ENCODE measurements around the gene JOSD1. TPM values are rescaled to one million over a fixed set of nuclear protein-coding genes. Genes with fewer than 3 reads are reported as not detected.

JOSD1 gene
- total RNA-seq, 2 experiments from 2014 or later: 60.0 to 63.7 TPM

- H3K27ac Mint-ChIP-seq: peak overlapping the region; percentile 22
- H3K36me3 Mint-ChIP-seq (ENCODE audit: low read depth): peaks cover 88% of the 10 kb centered on the region
- peaks cover 67% of the 10 kb centered on the region for H3K4me1 Mint-ChIP-seq (ENCODE audit: low read depth)
- ATAC-seq (no peak), DNase-seq (no peak)
- H3K4me3 Mint-ChIP-seq: no peak overlapping the region
- ChIA-PET POLR2A (interaction anchor here (0.9 to 16.4 kb wide), 3 partner anchors 12 to 22 kb away, joined by 4 to 307 read pairs (median 4); partner anchors contain the start of gene SUN2), CTCF (interaction anchor here (1.5 to 1.6 kb wide), 2 partner anchors 12 to 15 kb away, joined by 4 to 6 read pairs; no protein-coding TSS in a partner anchor)
- H3K27me3 Mint-ChIP-seq (ENCODE audit: low read depth): no peaks in the 10 kb centered on the region
- no peaks in the 10 kb centered on the region for H3K9me3 Mint-ChIP-seq (ENCODE audit: insufficient read depth)
Observed at GRCh38 chr22:38740116-38740723, 39.5 kb upstream of the JOSD1 start.

GRCh38 chr22:38739300-38740055 is 38.7 kb upstream of the JOSD1 start:
- peaks cover 69% of the 10 kb centered on the region for H3K4me1 Mint-ChIP-seq (ENCODE audit: low read depth)
- H3K36me3 Mint-ChIP-seq (ENCODE audit: low read depth): peaks cover 88% of the 10 kb centered on the region
- POLR2A ChIA-PET: interaction anchor here (0.9 to 16.4 kb wide), 2 partner anchors 13 to 17 kb away, joined by 3 to 307 read pairs; partner anchors contain the start of gene SUN2
- no peaks in the 10 kb centered on the region for H3K27me3 Mint-ChIP-seq (ENCODE audit: low read depth)
- CTCF ChIA-PET: interaction anchor here (1.5 to 1.6 kb wide), 2 partner anchors 12 to 14 kb away, joined by 4 to 6 read pairs; no protein-coding TSS in a partner anchor
- H3K9me3 Mint-ChIP-seq (ENCODE audit: insufficient read depth): no peaks in the 10 kb centered on the region
- no peak for DNase-seq
- ATAC-seq: no peak
- H3K4me3 Mint-ChIP-seq: no peak overlapping the region
- peak overlapping the region; percentile 22 for H3K27ac Mint-ChIP-seq

GRCh38 chr22:38738475-38739070 is 37.8 kb upstream of the JOSD1 start:
- ChIA-PET CTCF (no interaction called here), POLR2A (interaction anchor here (0.9 to 16.4 kb wide), 2 partner anchors 14 to 16 kb away, joined by 3 to 307 read pairs; partner anchors contain the start of gene SUN2)
- no peak overlapping the region for H3K4me3 Mint-ChIP-seq
- H3K27me3 Mint-ChIP-seq (ENCODE audit: low read depth): no peaks in the 10 kb centered on the region
- peaks cover 93% of the 10 kb centered on the region for H3K36me3 Mint-ChIP-seq (ENCODE audit: low read depth)
- H3K27ac Mint-ChIP-seq: peak overlapping the region; percentile 55
- DNase-seq (no peak), ATAC-seq (no peak)
- no peaks in the 10 kb centered on the region for H3K9me3 Mint-ChIP-seq (ENCODE audit: insufficient read depth)
- peaks cover 71% of the 10 kb centered on the region for H3K4me1 Mint-ChIP-seq (ENCODE audit: low read depth)

- CTCF ChIA-PET: interaction anchor here (5.4 kb wide), 1 partner anchor 14 kb away, joined by 57 read pairs; no protein-coding TSS in a partner anchor
- Mint-ChIP-seq H3K4me3 (no peak overlapping the region), H3K27ac (peak overlapping the region; percentile 85), H3K36me3 (ENCODE audit: low read depth) (peaks cover 90% of the 10 kb centered on the region), H3K4me1 (ENCODE audit: low read depth) (peaks cover 70% of the 10 kb centered on the region), H3K27me3 (ENCODE audit: low read depth) (no peaks in the 10 kb centered on the region), H3K9me3 (ENCODE audit: insufficient read depth) (no peaks in the 10 kb centered on the region)
- no peak for DNase-seq
- POLR2A ChIA-PET: interaction anchor here (16.4 kb wide), 1 partner anchor 15 kb away, joined by 307 read pairs; the partner anchor contains the start of gene SUN2
- ATAC-seq: no peak
Observed at GRCh38 chr22:38737302-38738060, 36.7 kb upstream of the JOSD1 start.

GRCh38 chr22:38736257-38736570 is 35.5 kb upstream of the JOSD1 start:
- no peaks in the 10 kb centered on the region for H3K27me3 Mint-ChIP-seq (ENCODE audit: low read depth)
- no peaks in the 10 kb centered on the region for H3K9me3 Mint-ChIP-seq (ENCODE audit: insufficient read depth)
- peaks cover 65% of the 10 kb centered on the region for H3K4me1 Mint-ChIP-seq (ENCODE audit: low read depth)
- H3K27ac Mint-ChIP-seq: peak overlapping the region; percentile 85
- ChIA-PET CTCF (interaction anchor here (5.4 kb wide), 1 partner anchor 13 kb away, joined by 57 read pairs; no protein-coding TSS in a partner anchor), POLR2A (interaction anchor here (1.4 to 16.4 kb wide), 5 partner anchors 12 to 38 kb away, joined by 3 to 307 read pairs (median 12); partner anchors contain the start of genes GTPBP1 and SUN2)
- no peak for DNase-seq
- peaks cover 81% of the 10 kb centered on the region for H3K36me3 Mint-ChIP-seq (ENCODE audit: low read depth)
- no peak for ATAC-seq
- no peak overlapping the region for H3K4me3 Mint-ChIP-seq

GRCh38 chr22:38735465-38736256 is 34.9 kb upstream of the JOSD1 start:
- DNase-seq: no peak
- CTCF ChIA-PET: interaction anchor here (1.5 to 5.4 kb wide), 4 partner anchors 12 to 30 kb away, joined by 3 to 57 read pairs (median 4); no protein-coding TSS in a partner anchor
- POLR2A ChIA-PET: interaction anchor here (1.0 to 16.4 kb wide), 7 partner anchors 7 to 38 kb away, joined by 3 to 307 read pairs (median 12); partner anchors contain the start of genes GTPBP1 and SUN2
- Mint-ChIP-seq H3K27ac (peak overlapping the region; percentile 85), H3K4me3 (no peak overlapping the region), H3K27me3 (ENCODE audit: low read depth) (no peaks in the 10 kb centered on the region), H3K36me3 (ENCODE audit: low read depth) (peaks cover 80% of the 10 kb centered on the region), H3K9me3 (ENCODE audit: insufficient read depth) (no peaks in the 10 kb centered on the region), H3K4me1 (ENCODE audit: low read depth) (peaks cover 59% of the 10 kb centered on the region)
- no peak for ATAC-seq

- Mint-ChIP-seq H3K36me3 (ENCODE audit: low read depth) (peaks cover 81% of the 10 kb centered on the region), H3K27ac (peak overlapping the region; percentile 85)
Observed at GRCh38 chr22:38735126-38735464, 34.4 kb upstream of the JOSD1 start.

GRCh38 chr22:38734421-38735100 is 33.8 kb upstream of the JOSD1 start:
- peak overlapping the region; percentile 85 for H3K27ac Mint-ChIP-seq
- H3K9me3 Mint-ChIP-seq (ENCODE audit: insufficient read depth): no peaks in the 10 kb centered on the region
- no peaks in the 10 kb centered on the region for H3K27me3 Mint-ChIP-seq (ENCODE audit: low read depth)
- H3K36me3 Mint-ChIP-seq (ENCODE audit: low read depth): peaks cover 79% of the 10 kb centered on the region
- peaks cover 52% of the 10 kb centered on the region for H3K4me1 Mint-ChIP-seq (ENCODE audit: low read depth)
- no peak for DNase-seq
- ChIA-PET CTCF (interaction anchor here (0.6 to 5.4 kb wide), 14 partner anchors 8 to 458 kb away, joined by 3 to 57 read pairs (median 8); partner anchors contain the start of genes GTPBP1 and NPTXR), POLR2A (interaction anchor here (1.0 to 16.4 kb wide), 6 partner anchors 9 to 28 kb away, joined by 4 to 307 read pairs (median 18); partner anchors contain the start of genes GTPBP1 and SUN2)
- no peak for ATAC-seq
- no peak overlapping the region for H3K4me3 Mint-ChIP-seq

More at GRCh38 chr22:38735126-38735464, 34.4 kb upstream of the JOSD1 start:
- DNase-seq: no peak
- no peak for ATAC-seq
- peaks cover 57% of the 10 kb centered on the region for H3K4me1 Mint-ChIP-seq (ENCODE audit: low read depth)
- no peaks in the 10 kb centered on the region for H3K27me3 Mint-ChIP-seq (ENCODE audit: low read depth)
- H3K4me3 Mint-ChIP-seq: no peak overlapping the region
- POLR2A ChIA-PET: interaction anchor here (1.0 to 16.4 kb wide), 7 partner anchors 8 to 37 kb away, joined by 3 to 307 read pairs (median 12); partner anchors contain the start of genes GTPBP1 and SUN2
- CTCF ChIA-PET: interaction anchor here (0.6 to 5.4 kb wide), 7 partner anchors 12 to 459 kb away, joined by 3 to 57 read pairs (median 5); no protein-coding TSS in a partner anchor
- H3K9me3 Mint-ChIP-seq (ENCODE audit: insufficient read depth): no peaks in the 10 kb centered on the region

GRCh38 chr22:38733724-38734381 is 33.1 kb upstream of the JOSD1 start:
- H3K4me3 Mint-ChIP-seq: no peak overlapping the region
- CTCF ChIA-PET: interaction anchor here (0.9 to 5.4 kb wide), 15 partner anchors 9 to 120 kb away, joined by 3 to 57 read pairs (median 5); partner anchors contain the start of genes GTPBP1 and NPTXR
- ATAC-seq (no peak), DNase-seq (no peak)
- no peaks in the 10 kb centered on the region for H3K27me3 Mint-ChIP-seq (ENCODE audit: low read depth)
- H3K9me3 Mint-ChIP-seq (ENCODE audit: insufficient read depth): no peaks in the 10 kb centered on the region
- POLR2A ChIA-PET: interaction anchor here (0.9 to 16.4 kb wide), 7 partner anchors 9 to 35 kb away, joined by 3 to 307 read pairs (median 12); partner anchors contain the start of genes GTPBP1 and SUN2
- H3K36me3 Mint-ChIP-seq (ENCODE audit: low read depth): peaks cover 77% of the 10 kb centered on the region
- H3K4me1 Mint-ChIP-seq (ENCODE audit: low read depth): peaks cover 47% of the 10 kb centered on the region
- peak overlapping the region; percentile 85 for H3K27ac Mint-ChIP-seq

Measured in activated CD8-positive, alpha-beta T cell treated with anti-CD3 and anti-CD28 coated beads, Interleukin-2, amount 10 ng/mL, durations not matched to agents 7 days and 5 days (primary cell).